OCI-LY7 (cell line): Measurements from ENCODE around the gene CD37. TPM values are rescaled to one million over a fixed set of nuclear protein-coding genes. Genes with fewer than 3 reads are reported as not detected.
A peak's percentile ranks its signal among the peaks of the same experiment; 100 is the strongest.
"Not testable (repeated sequence)": the region's sequence is repeated elsewhere in the genome, so short reads cannot be mapped to it uniquely, and the experiment has no call there.

Experiments
- Bru-seq: library from RNA; stranded (reverse); fragments of 400-500 nt; gene quantifications from one replicate; lab custom pipeline; 2021; lab: Mats Ljungman, UMichigan
- BruChase-seq, 2 experiments: library from RNA; stranded (reverse); fragments of 400-500 nt; gene quantifications; one replicate each; lab custom pipeline; 2021; lab: Mats Ljungman, UMichigan
- BruUV-seq: library from RNA; stranded (reverse); fragments of 400-500 nt; replicated peaks from 2 replicates; lab custom pipeline; 2021; lab: Mats Ljungman, UMichigan
- CTCF ChIA-PET: fragments of 300-600 bp; sonication (Branson Sonifier 250); formaldehyde crosslinking; loops from one replicate; lab custom pipeline; 2022; ENCODE audit warnings: antibody characterized with exemption; ENCODE audit not compliant: unreplicated experiment; lab: Charles Lee
- POLR2A ChIA-PET: fragments of 300-600 bp; sonication (Branson Sonifier 250); formaldehyde crosslinking; loops from one replicate; lab custom pipeline; 2022; ENCODE audit warnings: antibody characterized with exemption; lab: Charles Lee
- DNase-seq: peaks from one replicate; pipeline ENCODE4 v3.0.0-alpha.2; 2015; ENCODE audit warnings: low spot score
- H2AFZ ChIP-seq: fragments of 200-600 bp; sonication (generic), shearing (Covaris generic); 2 replicates; pipeline ENCODE4 v1.6.1; 2014; ENCODE audit warnings: mild to moderate bottlenecking, antibody characterized with exemption, low read length, moderate library complexity
- H3K27ac ChIP-seq: fragments of 200-600 bp; sonication (generic); 2 replicates; pipeline ENCODE4 v1.5.1; 2014; ENCODE audit warnings: mixed run types, low read depth, mild to moderate bottlenecking, moderate library complexity, low read length, inconsistent platforms; ENCODE audit not compliant: poor library complexity, severe bottlenecking
- H3K36me3 ChIP-seq: fragments of 200-600 bp; sonication (generic); 2 replicates; pipeline ENCODE4 v1.6.1; 2014; ENCODE audit warnings: mild to moderate bottlenecking, antibody characterized with exemption, low read length, moderate library complexity, mixed read lengths; ENCODE audit not compliant: insufficient read depth
- H3K4me1 ChIP-seq: fragments of 200-600 bp; sonication (generic); 2 replicates; pipeline ENCODE4 v1.5.1; 2014; ENCODE audit warnings: mild to moderate bottlenecking, low read length; ENCODE audit not compliant: insufficient read depth, poor library complexity, severe bottlenecking
- H3K4me2 ChIP-seq: fragments of 200-600 bp; sonication (generic); 2 replicates; pipeline ENCODE4 v1.6.1; 2014; ENCODE audit warnings: mild to moderate bottlenecking, low read length
- H3K4me3 ChIP-seq: fragments of 200-600 bp; sonication (generic); 2 replicates; pipeline ENCODE4 v1.5.1; 2014; ENCODE audit warnings: mild to moderate bottlenecking, low read depth, low read length; ENCODE audit not compliant: poor library complexity, severe bottlenecking
- H3K79me2 ChIP-seq: fragments of 200-600 bp; sonication (generic); 2 replicates; pipeline ENCODE4 v1.6.1; 2016; ENCODE audit warnings: low read depth, mild to moderate bottlenecking, low read length, moderate library complexity, mixed read lengths; ENCODE audit not compliant: insufficient read depth
- H3K9me2 ChIP-seq: fragments of 200-600 bp; sonication (generic); 2 replicates; pipeline ENCODE4 v1.6.1; 2016; ENCODE audit warnings: mild to moderate bottlenecking, low read length, mixed read lengths; ENCODE audit not compliant: insufficient read depth
- H3K9me3 ChIP-seq: fragments of 200-600 bp; sonication (generic); 2 replicates; pipeline ENCODE4 v1.6.1; 2014; ENCODE audit warnings: mild to moderate bottlenecking, mixed run types, low read length, mixed read lengths
- H4K20me1 ChIP-seq: fragments of 200-600 bp; sonication (generic); 2 replicates; pipeline ENCODE4 v1.6.1; 2014; ENCODE audit warnings: mild to moderate bottlenecking, antibody characterized with exemption, low read length, moderate library complexity, mixed read lengths; ENCODE audit not compliant: insufficient read depth
- EZH2phosphoT487 ChIP-seq: fragments of 200-600 bp; sonication (generic); IDR thresholded peaks from 2 replicates; pipeline ENCODE4 v1.6.1; 2018; ENCODE audit warnings: low read depth, borderline replicate concordance, mild to moderate bottlenecking, mixed run types, antibody characterized with exemption, low read length, moderate library complexity, mixed read lengths
- intact Hi-C: fragments of 100-400 bp; cut with micrococcal nuclease; formaldehyde crosslinking; loops from one replicate; pipeline ENCODE4 v1.10.0; 2022; ENCODE audit not compliant: unreplicated experiment
- long read RNA-seq: library from polyadenylated mRNA; stranded (forward); transcript quantifications from one replicate; pipeline ENCODE4 v2.0.0, GENCODE V29; 2022
- total RNA-seq, 2 experiments: library from RNA; depleted of rRNA in 1 of 2; stranded (reverse); fragments of >200 nt in 1 of 2; shearing (Covaris generic) in 1 of 2; gene quantifications; 2 replicates each; pipeline ENCODE4 v1.2.3, GENCODE V29; 2014 to 2022
- TF ChIP-seq, protein P1 (sequence below): fragments of 200-600 bp; sonication (generic); conservative IDR thresholded peaks from 2 replicates; pipeline ENCODE4 v1.5.1; 2014; ENCODE audit warnings: mild to moderate bottlenecking, antibody characterized with exemption, low read length, moderate library complexity, mixed read lengths

The CD37 gene, protein sequence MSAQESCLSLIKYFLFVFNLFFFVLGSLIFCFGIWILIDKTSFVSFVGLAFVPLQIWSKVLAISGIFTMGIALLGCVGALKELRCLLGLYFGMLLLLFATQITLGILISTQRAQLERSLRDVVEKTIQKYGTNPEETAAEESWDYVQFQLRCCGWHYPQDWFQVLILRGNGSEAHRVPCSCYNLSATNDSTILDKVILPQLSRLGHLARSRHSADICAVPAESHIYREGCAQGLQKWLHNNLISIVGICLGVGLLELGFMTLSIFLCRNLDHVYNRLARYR
- 170 and 219 TPM in 2 replicates for total RNA-seq (2014; rRNA removed; shearing (Covaris generic))
- 279 and 352 TPM in 2 replicates for total RNA-seq (2022)
- percentile 92 among the genes with signal in this experiment for Bru-seq, nascent RNA
- BruChase-seq, experiment 1, labeled RNA remaining after a 6-hour chase: percentile 98 among the genes with signal in this experiment
- percentile 95 among the genes with signal in this experiment for BruChase-seq, experiment 2, labeled RNA remaining after a 2-hour chase
- long read RNA-seq, transcript CD37-204 (7 exons, 1,674 nt): minor isoform, 14 of 169 reads
- long read RNA-seq, transcript CD37-201 (8 exons, 1,265 nt): major isoform, 78 of 169 reads
- long read RNA-seq, transcript CD37-208 (8 exons, 1,121 nt): minor isoform, 6 of 169 reads
- long read RNA-seq, partial matches to known transcripts: 32 of 169 reads
- long read RNA-seq, other reads (novel, unspliced or antisense): 34 of 169 reads

- peak; percentile 82 for DNase-seq
- ChIA-PET POLR2A (interaction anchor here (0.6 to 1.6 kb wide), 5 partner anchors 9 to 56 kb away, joined by 3 to 8 read pairs (median 6); no protein-coding TSS in a partner anchor), CTCF (interaction anchor here (0.6 kb wide), 1 partner anchor 45 kb away, joined by 3 read pairs; no protein-coding TSS in a partner anchor)
- TF ChIP-seq, protein P1, sequence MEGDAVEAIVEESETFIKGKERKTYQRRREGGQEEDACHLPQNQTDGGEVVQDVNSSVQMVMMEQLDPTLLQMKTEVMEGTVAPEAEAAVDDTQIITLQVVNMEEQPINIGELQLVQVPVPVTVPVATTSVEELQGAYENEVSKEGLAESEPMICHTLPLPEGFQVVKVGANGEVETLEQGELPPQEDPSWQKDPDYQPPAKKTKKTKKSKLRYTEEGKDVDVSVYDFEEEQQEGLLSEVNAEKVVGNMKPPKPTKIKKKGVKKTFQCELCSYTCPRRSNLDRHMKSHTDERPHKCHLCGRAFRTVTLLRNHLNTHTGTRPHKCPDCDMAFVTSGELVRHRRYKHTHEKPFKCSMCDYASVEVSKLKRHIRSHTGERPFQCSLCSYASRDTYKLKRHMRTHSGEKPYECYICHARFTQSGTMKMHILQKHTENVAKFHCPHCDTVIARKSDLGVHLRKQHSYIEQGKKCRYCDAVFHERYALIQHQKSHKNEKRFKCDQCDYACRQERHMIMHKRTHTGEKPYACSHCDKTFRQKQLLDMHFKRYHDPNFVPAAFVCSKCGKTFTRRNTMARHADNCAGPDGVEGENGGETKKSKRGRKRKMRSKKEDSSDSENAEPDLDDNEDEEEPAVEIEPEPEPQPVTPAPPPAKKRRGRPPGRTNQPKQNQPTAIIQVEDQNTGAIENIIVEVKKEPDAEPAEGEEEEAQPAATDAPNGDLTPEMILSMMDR: no peak
- TF ChIP-seq EZH2phosphoT487: no peak
- Histone ChIP-seq H3K4me2 (peak within 1 kb of the TSS; percentile 100), H3K36me3 (peaks cover 39% of the 10 kb centered on the region), H3K9me3 (no peaks in the 10 kb centered on the region), H3K9me2 (no peaks in the 10 kb centered on the region), H3K4me3 (peak within 1 kb of the TSS; percentile 76), H3K4me1 (peaks cover 79% of the 10 kb centered on the region), H3K79me2 (peaks cover 58% of the 10 kb centered on the region), H2AFZ (no peak within 1 kb of the TSS), H4K20me1 (peaks cover 10% of the 10 kb centered on the region; the same call in 1 of the 2 replicates), H3K27ac (peak within 1 kb of the TSS; percentile 98)
- TSS peak; percentile 67 for BruUV-seq
- intact Hi-C loops: loop anchor here (10.0 kb wide), 1 partner anchor 110 kb away; the partner anchor contains the start of gene SLC17A7
These were observed at the start of gene CD37 for GRCh38 chr19:49335071-49335783. Gene CD37, plus strand, starts transcription at chr19:49335406. Its CDS starts 135 bp downstream, at chr19:49335541.

GRCh38 chr19:49287141-49287770, 48.0 kb upstream of the CD37 start:
- no peak for DNase-seq
- Histone ChIP-seq H3K27ac (no peak overlapping the region), H3K79me2 (no peaks in the 10 kb centered on the region), H3K36me3 (peaks cover 9% of the 10 kb centered on the region; the same call in 1 of the 2 replicates), H4K20me1 (no peaks in the 10 kb centered on the region), H2AFZ (no peak overlapping the region), H3K9me3 (0 out of 2 replicates have a peak, but pooled peaks cover 7% of the 10 kb centered on the region), H3K4me2 (no peak overlapping the region), H3K4me3 (no peak overlapping the region), H3K4me1 (no peaks in the 10 kb centered on the region), H3K9me2 (no peaks in the 10 kb centered on the region)
- intact Hi-C loops: no loop called here
- ChIA-PET POLR2A (no interaction called here), CTCF (no interaction called here)
- BruUV-seq: no TSS peak
- TF ChIP-seq, protein P1: no peak
- no peak for TF ChIP-seq EZH2phosphoT487

DNA sequence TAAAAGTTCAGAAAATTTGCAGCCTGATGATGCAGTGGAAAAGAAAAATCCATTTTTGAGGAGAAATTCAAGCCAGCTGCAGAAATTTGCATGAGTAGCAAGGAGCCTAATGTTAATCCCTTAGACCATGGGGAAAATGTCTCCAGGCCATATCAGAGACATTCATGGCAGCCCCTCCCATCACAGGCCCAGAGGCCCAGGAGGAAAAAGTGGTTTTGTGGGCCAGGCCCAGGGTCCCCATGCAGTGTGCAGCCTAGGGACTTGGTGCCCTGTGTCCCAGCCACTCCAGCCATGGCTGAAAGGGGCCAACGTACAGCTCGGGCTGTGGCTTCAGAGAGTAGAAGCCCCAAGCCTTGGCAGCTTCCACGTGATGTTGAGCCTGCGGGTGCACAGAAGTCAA, 47.0 kb upstream of the CD37 start:
- H3K4me2 ChIP-seq, H3K4me1 ChIP-seq, H2AFZ ChIP-seq, H4K20me1 ChIP-seq, DNase-seq, H3K79me2 ChIP-seq, BruUV-seq, H3K27ac ChIP-seq, CTCF ChIA-PET, intact Hi-C loops, H3K9me3 ChIP-seq, H3K4me3 ChIP-seq, H3K9me2 ChIP-seq: not testable (repeated sequence)
- H3K36me3 ChIP-seq: peaks cover 11% of the 10 kb centered on the region
- POLR2A ChIA-PET: interaction anchor here (0.6 kb wide), 1 partner anchor 42 kb away, joined by 3 read pairs; no protein-coding TSS in a partner anchor

DNA sequence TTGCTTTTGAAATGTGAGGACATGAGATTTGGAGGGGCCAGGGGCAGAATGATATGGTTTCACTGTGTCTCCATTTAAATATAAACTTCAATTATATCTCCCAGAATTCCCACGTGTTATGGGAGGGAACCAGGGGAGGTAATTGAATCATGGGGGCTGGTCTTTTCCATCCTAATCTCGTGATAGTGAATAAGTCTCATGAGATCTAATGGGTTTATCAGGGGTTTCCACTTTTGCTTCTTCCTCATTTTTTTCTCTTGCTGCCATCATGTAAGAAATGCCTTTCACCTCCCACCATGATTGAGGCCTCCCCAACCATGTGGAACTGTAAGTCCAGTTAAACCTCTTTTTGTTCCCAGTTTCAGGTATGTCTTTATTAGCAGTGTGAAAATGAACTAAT, 45.9 kb upstream of the CD37 start:
- POLR2A ChIA-PET, intact Hi-C loops: not testable (repeated sequence)

More for the DNA sequence above, 45.9 kb upstream of the CD37 start:
- peaks cover 13% of the 10 kb centered on the region for H3K36me3 ChIP-seq
- not testable (repeated sequence) for H3K9me2 ChIP-seq, H3K79me2 ChIP-seq, H3K4me2 ChIP-seq, H3K27ac ChIP-seq, BruUV-seq, H2AFZ ChIP-seq, H3K9me3 ChIP-seq, H4K20me1 ChIP-seq, H3K4me3 ChIP-seq, H3K4me1 ChIP-seq, DNase-seq
- CTCF ChIA-PET: interaction anchor here (0.5 kb wide), 1 partner anchor 65 kb away, joined by 3 read pairs; no protein-coding TSS in a partner anchor
